Measurements from ENCODE around the gene SCARF2. TPM values are rescaled to one million over a fixed set of nuclear protein-coding genes. Genes with fewer than 3 reads are reported as not detected.
"Not testable (repeated sequence)": the region's sequence is repeated elsewhere in the genome, so short reads cannot be mapped to it uniquely, and the experiment has no call there.

The SCARF2 gene
- total RNA-seq, 1 donor from 2014 or later: 88.8 TPM

DNA sequence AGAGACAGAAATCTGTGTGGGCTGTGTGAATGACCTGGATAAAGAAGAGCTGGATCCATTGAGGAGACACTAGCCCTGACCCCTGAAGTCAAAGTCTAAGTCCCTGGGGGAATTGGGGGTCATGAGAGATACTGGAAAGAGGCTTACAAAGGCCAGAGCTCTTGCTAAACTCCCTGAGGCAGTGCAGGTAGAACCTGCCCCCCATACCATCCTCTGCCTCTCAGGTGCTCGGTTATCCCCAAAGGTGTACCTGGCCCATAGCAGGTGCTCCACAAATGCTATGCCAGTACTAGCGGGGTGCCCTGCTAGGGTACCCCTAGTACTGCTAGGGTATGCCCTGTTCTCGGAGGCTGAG, 19.1 kb upstream of the SCARF2 start:
- TF ChIP-seq, protein P1, sequence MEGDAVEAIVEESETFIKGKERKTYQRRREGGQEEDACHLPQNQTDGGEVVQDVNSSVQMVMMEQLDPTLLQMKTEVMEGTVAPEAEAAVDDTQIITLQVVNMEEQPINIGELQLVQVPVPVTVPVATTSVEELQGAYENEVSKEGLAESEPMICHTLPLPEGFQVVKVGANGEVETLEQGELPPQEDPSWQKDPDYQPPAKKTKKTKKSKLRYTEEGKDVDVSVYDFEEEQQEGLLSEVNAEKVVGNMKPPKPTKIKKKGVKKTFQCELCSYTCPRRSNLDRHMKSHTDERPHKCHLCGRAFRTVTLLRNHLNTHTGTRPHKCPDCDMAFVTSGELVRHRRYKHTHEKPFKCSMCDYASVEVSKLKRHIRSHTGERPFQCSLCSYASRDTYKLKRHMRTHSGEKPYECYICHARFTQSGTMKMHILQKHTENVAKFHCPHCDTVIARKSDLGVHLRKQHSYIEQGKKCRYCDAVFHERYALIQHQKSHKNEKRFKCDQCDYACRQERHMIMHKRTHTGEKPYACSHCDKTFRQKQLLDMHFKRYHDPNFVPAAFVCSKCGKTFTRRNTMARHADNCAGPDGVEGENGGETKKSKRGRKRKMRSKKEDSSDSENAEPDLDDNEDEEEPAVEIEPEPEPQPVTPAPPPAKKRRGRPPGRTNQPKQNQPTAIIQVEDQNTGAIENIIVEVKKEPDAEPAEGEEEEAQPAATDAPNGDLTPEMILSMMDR (IDR thresholded peaks at IDR 0.05): no peak
- peak; percentile 35 for DNase-seq (ENCODE audit: low spot score)
- H3K27me3 Mint-ChIP-seq (ENCODE audit: low read depth): no peaks in the 10 kb centered on the region
- no peak overlapping the region for H3K4me3 Mint-ChIP-seq (ENCODE audit: unreplicated experiment)
- H3K4me1 Mint-ChIP-seq (ENCODE audit: low read depth): peaks cover 30% of the 10 kb centered on the region
- no peaks in the 10 kb centered on the region for H3K9me3 Mint-ChIP-seq (ENCODE audit: low read depth)
- peaks cover 24% of the 10 kb centered on the region for H3K36me3 Mint-ChIP-seq (ENCODE audit: low read depth)
- peak overlapping the region; percentile 51 for H3K27ac Mint-ChIP-seq (ENCODE audit: unreplicated experiment)

GRCh38 chr22:20456064-20456721, 18.6 kb upstream of the SCARF2 start:
- Mint-ChIP-seq H3K27me3 (ENCODE audit: low read depth) (no peaks in the 10 kb centered on the region), H3K27ac (ENCODE audit: unreplicated experiment) (peak overlapping the region; percentile 51), H3K4me3 (ENCODE audit: unreplicated experiment) (no peak overlapping the region), H3K36me3 (ENCODE audit: low read depth) (peaks cover 29% of the 10 kb centered on the region), H3K4me1 (ENCODE audit: low read depth) (peaks cover 30% of the 10 kb centered on the region), H3K9me3 (ENCODE audit: low read depth) (no peaks in the 10 kb centered on the region)
- DNase-seq (ENCODE audit: low spot score): peak; percentile 87
- TF ChIP-seq, protein P1 (IDR thresholded peaks at IDR 0.05): peak; percentile 91

DNA sequence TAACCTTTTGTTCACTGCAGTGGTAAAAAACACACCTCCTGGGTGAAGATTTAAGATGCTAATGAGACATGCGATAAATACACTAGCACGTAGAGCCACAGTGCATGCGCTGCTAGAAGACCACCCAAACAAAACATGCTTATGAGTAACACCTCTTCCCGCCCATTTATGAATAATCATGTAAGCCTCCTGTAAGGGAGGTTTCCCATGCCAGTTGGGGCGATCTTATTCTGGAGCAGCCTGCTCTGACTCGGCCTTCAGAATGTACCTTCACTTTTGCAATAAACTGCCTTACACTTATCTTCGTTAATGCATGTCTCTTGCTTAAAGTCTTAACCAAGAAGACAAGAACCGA, 18.1 kb upstream of the SCARF2 start:
- no peak for DNase-seq (ENCODE audit: low spot score)
- no peak overlapping the region for H3K4me3 Mint-ChIP-seq (ENCODE audit: unreplicated experiment)
- H3K27ac Mint-ChIP-seq (ENCODE audit: unreplicated experiment): no peak overlapping the region
- H3K36me3 Mint-ChIP-seq (ENCODE audit: low read depth): peaks cover 31% of the 10 kb centered on the region
- TF ChIP-seq, protein P1 (IDR thresholded peaks at IDR 0.05): no peak
- no peaks in the 10 kb centered on the region for H3K27me3 Mint-ChIP-seq (ENCODE audit: low read depth)
- peaks cover 30% of the 10 kb centered on the region for H3K4me1 Mint-ChIP-seq (ENCODE audit: low read depth)
- no peaks in the 10 kb centered on the region for H3K9me3 Mint-ChIP-seq (ENCODE audit: low read depth)

GRCh38 chr22:20453222-20453621, 15.6 kb upstream of the SCARF2 start:
- H3K9me3 Mint-ChIP-seq (ENCODE audit: low read depth): no peaks in the 10 kb centered on the region
- DNase-seq (ENCODE audit: low spot score): no peak
- TF ChIP-seq, protein P1 (IDR thresholded peaks at IDR 0.05): no peak
- H3K27me3 Mint-ChIP-seq (ENCODE audit: low read depth): no peaks in the 10 kb centered on the region
- H3K4me1 Mint-ChIP-seq (ENCODE audit: low read depth): peaks cover 12% of the 10 kb centered on the region
- no peak overlapping the region for H3K27ac Mint-ChIP-seq (ENCODE audit: unreplicated experiment)
- H3K36me3 Mint-ChIP-seq (ENCODE audit: low read depth): peaks cover 26% of the 10 kb centered on the region
- H3K4me3 Mint-ChIP-seq (ENCODE audit: unreplicated experiment): no peak overlapping the region

DNA sequence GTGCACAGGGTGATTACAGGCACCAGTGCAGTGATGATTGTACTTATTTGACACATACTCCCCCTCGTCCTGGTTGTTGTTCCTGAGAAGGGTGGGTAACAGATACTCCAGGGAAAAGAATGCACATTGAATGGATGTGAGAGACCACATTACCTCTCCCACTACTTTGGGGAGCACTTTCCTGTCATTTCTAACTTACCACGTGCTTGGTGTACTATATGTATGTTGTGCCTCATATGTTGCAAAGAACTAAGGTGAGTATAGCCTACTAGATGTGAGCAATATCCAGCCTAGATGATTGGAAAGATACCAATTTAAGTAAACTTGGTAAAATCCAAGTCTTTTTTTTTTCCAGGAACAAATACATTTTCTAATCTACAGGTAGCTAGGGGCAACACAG, 14.3 kb upstream of the SCARF2 start:
- no peak overlapping the region for H3K4me3 Mint-ChIP-seq (ENCODE audit: unreplicated experiment)
- H3K27me3 Mint-ChIP-seq (ENCODE audit: low read depth): no peaks in the 10 kb centered on the region
- H3K36me3 Mint-ChIP-seq (ENCODE audit: low read depth): peaks cover 26% of the 10 kb centered on the region
- H3K27ac Mint-ChIP-seq (ENCODE audit: unreplicated experiment): no peak overlapping the region
- TF ChIP-seq, protein P1 (IDR thresholded peaks at IDR 0.05): no peak
- no peaks in the 10 kb centered on the region for H3K9me3 Mint-ChIP-seq (ENCODE audit: low read depth)
- no peak for DNase-seq (ENCODE audit: low spot score)
- H3K4me1 Mint-ChIP-seq (ENCODE audit: low read depth): peaks cover 12% of the 10 kb centered on the region

- peaks cover 25% of the 10 kb centered on the region for H3K36me3 Mint-ChIP-seq (ENCODE audit: low read depth)
- H3K27ac Mint-ChIP-seq (ENCODE audit: unreplicated experiment); H3K9me3 Mint-ChIP-seq (ENCODE audit: low read depth); H3K4me3 Mint-ChIP-seq (ENCODE audit: unreplicated experiment); H3K4me1 Mint-ChIP-seq (ENCODE audit: low read depth); H3K27me3 Mint-ChIP-seq (ENCODE audit: low read depth): not testable (repeated sequence)
- DNase-seq (ENCODE audit: low spot score): peak; percentile 25
Observed at GRCh38 chr22:20451129-20451778, 13.6 kb upstream of the SCARF2 start.

All from chondrocyte (in vitro differentiated cells).